HG03139 (cell line): Measurements from ENCODE around the gene CLDN22.

Source experiments
- ATAC-seq: cut with Tn5 transposase; IDR thresholded peaks from one replicate; pipeline ENCODE4 v1.9.1; 2021; ENCODE audit not compliant: unreplicated experiment

Gene CLDN22

DNA sequence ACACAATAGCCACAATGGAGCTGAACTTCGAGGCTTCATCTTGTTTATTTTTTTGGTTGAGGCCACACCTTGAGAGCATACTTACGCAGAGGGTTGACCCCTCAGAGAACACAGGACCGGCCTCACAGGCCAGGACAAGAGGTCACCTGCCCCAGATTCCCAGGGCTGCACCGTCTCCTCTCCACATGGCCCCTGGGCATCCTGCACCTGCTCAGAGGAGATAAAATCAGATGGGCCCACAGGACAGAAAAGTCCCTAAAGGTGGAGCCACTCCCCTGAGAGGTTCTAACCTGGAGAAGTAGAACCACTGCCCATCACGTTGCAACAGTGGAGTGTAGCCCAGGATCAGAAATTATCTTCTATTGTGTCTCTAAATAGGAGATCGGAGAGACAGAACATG, 3.2 kb upstream of the CLDN22 start:
- ATAC-seq: no peak

GRCh38 chr4:183322326-183322725, 2.2 kb upstream of the CLDN22 start, which contains the start of gene CLDN24:
Gene CLDN24 (minus strand): TSS chr4:183322426. CDS start chr4:183322426, 0 bp downstream.
- ATAC-seq: no peak

- ATAC-seq: no peak
Measured at GRCh38 chr4:183321516-183321915, 1.4 kb upstream of the CLDN22 start.

DNA sequence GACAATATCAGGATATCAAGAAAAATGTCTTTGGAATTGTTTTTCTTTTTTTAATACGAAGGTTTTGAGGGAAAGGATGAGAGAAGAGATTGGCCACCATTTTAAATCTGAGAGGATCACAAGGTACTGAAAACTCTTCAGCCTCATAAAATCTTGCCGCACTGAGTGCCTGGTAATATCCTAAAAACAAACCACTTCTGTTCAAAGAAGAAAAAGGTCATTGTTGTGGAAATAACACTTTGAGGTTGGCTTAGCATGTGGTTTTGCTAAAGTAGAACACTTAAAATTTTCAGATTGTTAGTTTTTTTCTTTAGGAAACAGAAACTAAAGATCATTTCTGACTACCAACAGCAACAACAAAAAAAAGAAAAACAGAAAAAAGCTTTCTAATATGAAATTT, 1.0 kb upstream of the CLDN22 start:
- ATAC-seq: no peak

- no peak for ATAC-seq
Measured at GRCh38 chr4:183318656-183319055, 1.4 kb downstream of the CLDN22 start.

- no peak for ATAC-seq
Measured at GRCh38 chr4:183314806-183315205, 5.3 kb downstream of the CLDN22 start.

- ATAC-seq: no peak
Measured at GRCh38 chr4:183314336-183314735, 5.7 kb downstream of the CLDN22 start.

DNA sequence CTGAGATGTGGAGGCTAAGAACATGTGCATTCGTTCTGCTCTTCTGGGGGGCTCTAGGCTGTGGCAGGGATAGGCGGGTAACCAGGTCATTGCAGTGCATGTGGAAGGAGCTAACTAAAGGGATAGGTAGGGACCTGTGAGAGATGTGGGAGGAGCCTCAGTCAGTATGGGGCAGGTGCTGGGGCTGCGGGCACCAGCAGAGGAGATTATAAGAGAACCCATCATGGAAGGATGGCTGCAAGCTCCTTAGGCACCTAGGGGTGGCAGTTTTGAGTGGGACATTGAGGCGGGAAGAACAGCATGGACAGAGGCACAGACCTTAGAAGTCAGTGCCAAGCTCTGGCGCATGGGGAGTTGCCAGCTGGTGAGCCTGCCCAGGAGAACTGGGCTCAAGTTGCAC, 7.2 kb downstream of the CLDN22 start:
- no peak for ATAC-seq

- no peak for ATAC-seq
Measured at GRCh38 chr4:183306811-183307210, 13.3 kb downstream of the CLDN22 start.

DNA sequence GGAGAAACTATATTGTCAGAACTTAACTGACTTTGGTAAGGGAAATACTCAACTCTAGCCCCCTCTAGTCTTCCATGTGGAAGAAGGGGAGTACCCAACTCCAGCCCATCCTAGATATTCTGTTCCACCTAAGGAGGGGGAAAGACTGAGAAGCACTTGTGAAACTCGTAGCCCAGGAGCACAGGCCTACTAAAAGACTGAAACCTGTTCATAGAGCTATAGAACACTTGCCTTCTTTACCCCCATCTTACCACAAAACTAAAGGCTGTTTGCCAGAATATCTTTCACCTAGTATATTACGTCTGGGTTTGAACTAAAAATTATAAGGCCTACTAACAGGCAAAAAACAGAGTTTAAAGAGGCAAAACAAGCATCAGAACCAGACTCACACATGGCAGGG, 15.5 kb downstream of the CLDN22 start:
- ATAC-seq: no peak

GRCh38 chr4:183304067-183304466, 16.0 kb downstream of the CLDN22 start:
- no peak for ATAC-seq

DNA sequence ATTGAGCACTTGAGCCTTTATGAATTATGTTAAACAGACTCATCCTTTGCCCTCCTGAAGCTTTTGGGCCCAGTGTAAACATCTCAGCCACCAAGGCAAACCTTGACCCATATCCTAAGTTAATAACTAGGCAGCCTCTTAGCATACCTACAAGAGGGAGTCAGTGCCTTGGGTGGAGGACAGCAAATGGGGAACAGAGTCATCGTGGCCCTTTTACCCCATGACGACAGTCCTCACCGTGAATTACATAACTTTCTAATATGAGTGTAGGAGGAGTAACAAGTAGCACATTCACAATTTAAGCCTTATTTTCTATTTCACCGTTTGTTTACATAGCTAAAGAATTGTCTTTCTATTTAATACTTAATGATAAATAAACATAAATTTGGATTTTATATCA, 16.8 kb downstream of the CLDN22 start:
- ATAC-seq: no peak

GRCh38 chr4:183300655-183301054, 19.4 kb downstream of the CLDN22 start:
- ATAC-seq: no peak

- ATAC-seq: no peak
Measured at GRCh38 chr4:183300070-183300469, 20.0 kb downstream of the CLDN22 start.

DNA sequence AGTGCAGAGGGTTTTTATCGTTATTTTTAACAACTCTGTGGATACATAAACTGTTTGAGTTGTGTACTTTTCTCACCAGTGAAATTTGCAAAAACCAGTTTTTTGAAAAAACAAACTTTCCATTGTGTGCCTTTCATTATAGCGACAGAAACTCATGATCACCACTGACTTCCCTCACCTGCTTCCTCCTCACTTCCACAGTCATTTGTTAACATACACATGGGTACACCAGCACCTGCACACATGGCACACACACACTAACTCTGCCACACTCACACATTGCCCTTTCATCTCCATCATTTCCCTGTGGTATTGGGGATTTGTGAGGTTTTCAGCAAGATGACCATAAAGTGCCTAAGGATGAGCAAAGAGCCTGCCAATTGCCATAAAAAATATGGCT, 20.6 kb downstream of the CLDN22 start:
- ATAC-seq: no peak

DNA sequence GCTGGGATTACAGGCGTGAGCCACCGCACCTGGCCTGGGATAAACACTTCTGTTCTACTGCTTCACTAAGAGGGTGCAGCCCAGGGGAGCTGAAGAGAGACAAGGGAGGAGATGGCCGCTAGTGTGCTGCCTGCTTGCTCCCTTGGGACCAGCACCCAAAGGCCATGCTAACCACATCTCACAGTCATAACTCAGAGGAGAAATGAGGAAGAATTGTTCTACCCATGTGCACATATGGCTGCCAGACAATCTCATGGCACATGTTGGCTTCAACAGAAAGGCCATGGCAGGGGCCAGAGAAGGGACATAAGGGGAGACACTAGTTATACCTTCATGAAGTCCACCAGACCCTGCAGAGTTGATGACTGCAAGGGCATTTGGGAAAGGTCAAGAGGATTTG, 22.4 kb downstream of the CLDN22 start:
- ATAC-seq: peak; percentile 86

GRCh38 chr4:183295711-183296110, 24.4 kb downstream of the CLDN22 start:
- ATAC-seq: no peak

DNA sequence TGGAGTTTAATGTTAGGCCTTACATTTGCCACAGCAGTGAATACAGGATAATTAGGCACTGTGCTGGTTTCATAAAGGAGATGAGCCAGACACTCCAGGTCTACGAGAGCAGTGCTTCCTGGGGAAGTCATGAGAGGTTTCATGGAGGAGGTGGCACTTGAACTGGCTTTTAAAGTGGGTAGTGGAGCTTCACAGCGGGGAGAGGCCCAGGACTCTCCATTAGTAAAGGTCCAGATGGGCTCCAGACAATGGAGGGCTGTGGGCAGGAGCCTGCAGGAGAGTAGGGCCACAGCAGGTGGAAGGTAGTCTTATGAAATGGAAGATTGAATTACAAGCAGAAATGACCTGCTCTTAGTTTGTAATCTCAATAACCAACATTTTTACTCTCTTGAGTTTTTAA, 29.0 kb downstream of the CLDN22 start:
- ATAC-seq: no peak

DNA sequence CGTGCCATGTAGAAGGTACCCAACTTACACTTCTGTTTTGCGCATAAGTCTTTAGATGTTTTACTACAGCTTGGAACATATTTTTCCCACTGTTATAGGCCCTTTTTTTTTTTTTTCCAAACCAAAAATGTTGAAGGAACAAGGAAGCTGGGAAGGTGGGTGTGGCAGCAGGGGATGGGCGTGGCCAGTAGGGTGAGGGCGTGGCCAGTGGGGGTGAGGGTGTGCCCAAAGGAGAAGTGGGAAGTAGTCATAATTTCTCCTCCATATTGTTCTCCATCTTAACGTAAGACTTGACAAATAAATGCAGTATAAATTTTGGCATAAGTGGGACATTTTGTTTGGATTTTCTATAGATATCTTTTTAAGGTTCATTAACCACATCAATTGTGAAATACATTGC, 30.4 kb downstream of the CLDN22 start:
- no peak for ATAC-seq

- ATAC-seq: no peak
Measured at GRCh38 chr4:183288955-183289354, 31.1 kb downstream of the CLDN22 start.

DNA sequence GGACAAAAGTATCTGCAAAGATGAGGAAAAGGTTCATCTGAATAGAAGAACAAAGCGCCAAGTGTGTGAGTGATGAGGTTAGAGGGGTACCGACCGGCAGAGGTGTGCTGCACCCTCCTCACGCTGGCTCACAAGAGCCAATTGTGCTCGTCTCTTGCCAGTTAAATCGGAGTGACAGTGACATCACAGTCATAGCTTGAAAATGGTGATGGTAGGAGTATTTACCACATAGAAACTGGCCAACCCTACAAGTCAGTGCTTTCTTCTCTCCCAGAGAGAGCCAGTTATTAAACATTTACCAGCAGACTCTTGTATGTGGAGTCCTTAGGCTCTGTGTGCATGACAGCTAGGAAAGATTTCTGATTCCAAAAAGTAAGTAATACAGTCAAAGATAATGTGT, 32.4 kb downstream of the CLDN22 start:
- ATAC-seq: peak; percentile 62

DNA sequence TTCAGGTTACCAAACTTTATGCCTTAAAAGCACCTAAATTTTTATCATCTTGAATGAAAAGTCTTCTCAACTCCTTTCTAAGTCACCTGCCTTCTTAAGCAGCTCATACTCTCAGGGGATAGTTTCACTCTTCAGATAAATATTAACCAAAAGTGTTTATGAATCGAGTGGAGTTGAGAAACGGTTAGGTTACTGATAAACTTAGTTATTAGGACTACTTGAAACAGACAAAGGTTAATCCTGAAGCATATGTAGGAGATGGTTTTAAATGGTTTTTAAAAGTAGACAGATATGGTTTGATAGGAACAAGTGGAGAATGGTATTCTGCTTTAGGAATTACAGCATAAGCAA, 32.8 kb downstream of the CLDN22 start:
- peak; percentile 79 for ATAC-seq

GRCh38 chr4:183286590-183287308, 33.3 kb downstream of the CLDN22 start:
- ATAC-seq: peak; percentile 30
